HG03159 (cell line): ENCODE results near the gene EID2B.

ENCODE experiments used
- ATAC-seq: cut with Tn5 transposase; IDR thresholded peaks from one replicate; pipeline ENCODE4 v1.9.1; 2021; ENCODE audit warnings: mild to moderate bottlenecking, moderate library complexity; ENCODE audit not compliant: unreplicated experiment

EID2B gene

DNA sequence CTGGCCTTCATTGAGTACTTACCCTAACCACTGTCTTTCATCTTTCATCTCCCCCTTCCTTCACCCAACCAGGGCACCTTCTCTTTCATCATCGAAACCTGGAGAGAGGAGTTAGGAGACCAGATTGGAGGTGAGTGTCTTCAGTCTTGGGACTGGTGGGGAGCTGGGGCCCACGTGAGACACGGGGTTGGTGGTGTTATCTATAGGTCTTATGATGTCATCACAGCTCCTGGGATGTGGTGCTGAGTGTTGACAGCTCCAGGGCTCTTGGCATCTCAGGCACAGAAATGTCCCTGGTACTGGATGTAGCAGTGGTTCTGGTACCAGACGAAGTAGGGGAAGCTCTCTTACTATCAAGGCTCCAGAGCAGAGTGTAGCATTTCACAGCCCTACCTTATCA is 32.1 kb downstream of the EID2B start:
- no peak for ATAC-seq

DNA sequence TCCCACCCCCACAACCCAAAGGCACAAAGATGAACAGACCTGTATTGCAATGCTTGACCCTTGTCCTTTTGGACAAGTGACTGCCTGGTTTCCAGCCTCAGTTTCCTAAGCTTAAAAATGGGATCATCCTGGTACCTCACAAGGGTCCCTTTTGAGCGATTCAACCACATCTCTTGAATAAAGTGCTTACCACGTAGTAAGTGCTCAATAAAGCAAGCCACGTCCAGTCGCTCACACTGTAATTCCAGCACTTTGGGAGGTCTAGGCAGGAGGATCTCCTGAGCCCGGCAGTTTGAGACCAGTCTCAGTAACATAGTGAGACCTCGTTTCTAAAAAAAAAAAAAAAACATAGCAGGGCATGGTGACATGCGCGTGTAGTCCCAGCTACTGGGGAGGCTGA is 32.7 kb downstream of the EID2B start:
- ATAC-seq, result no peak

DNA sequence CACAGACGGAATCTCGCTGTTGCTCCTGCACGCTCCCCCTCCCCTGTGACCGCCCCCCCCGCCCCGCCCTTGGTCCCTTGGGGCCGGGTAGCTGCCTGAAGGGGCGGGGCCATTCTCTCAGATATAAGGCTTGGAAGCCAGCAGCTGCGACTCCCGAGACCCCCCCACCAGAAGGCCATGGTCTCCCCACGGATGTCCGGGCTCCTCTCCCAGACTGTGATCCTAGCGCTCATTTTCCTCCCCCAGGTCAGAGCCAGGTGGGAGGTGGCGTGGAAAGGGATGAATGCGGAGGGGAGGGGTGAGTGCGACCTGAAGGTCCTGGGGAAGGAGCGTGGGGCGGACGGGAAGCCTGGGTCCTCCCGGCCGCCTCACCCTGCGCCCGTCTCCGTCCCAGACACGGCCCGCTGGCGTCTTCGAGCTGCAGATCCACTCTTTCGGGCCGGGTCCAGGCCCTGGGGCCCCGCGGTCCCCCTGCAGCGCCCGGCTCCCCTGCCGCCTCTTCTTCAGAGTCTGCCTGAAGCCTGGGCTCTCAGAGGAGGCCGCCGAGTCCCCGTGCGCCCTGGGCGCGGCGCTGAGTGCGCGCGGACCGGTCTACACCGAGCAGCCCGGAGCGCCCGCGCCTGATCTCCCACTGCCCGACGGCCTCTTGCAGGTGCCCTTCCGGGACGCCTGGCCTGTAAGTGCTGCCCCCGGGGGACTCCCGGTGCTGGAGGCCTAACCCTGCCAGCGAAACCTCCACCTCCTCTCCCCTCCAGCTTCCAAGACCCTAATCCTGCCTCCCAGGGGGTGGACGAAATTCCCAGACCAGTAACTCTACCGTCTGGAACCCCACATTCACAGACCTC is 33.6 kb downstream of the EID2B start, which contains the start of gene DLL3:
TSS of gene DLL3 (plus strand) at position 150 of the 845 bp plus-strand sequence. CDS start at position 178, 28 bp downstream.
- no peak for ATAC-seq

DNA sequence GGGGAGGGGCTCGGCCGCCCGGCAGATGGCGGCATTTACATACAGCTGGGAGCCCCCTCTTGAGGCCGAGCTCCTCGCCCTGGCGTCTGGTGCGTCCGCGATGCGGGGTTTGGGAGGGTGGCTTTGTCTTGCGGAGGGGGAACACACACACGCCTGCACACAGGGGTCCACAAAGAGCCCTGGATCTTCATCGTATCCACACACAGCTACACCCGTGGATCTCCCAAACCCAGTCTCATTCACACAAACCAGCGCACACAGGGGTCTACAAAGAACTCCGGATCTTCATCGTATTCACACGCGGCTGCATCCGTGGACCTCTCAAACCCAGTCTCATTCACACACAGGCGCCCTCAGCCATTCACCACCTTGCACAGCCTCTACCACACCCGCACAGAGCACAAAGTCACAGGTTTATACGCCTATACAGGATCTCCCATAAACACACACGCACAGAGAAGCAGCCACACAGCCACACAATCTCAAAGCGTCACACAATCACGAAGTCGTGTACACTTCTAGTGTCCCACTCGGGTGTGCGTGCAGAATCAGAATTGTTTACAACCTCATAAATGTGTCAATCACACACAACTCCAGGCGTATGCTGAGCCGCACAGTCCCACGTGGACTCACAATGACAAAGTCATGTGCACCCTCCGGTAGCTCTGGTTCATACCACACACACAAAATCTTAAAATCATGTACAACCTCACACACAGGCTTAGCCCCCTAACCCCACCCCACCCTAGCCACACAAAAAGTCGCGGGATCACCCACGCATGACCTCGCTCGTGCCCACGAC is 34.5 kb downstream of the EID2B start:
- ATAC-seq, result no peak

DNA sequence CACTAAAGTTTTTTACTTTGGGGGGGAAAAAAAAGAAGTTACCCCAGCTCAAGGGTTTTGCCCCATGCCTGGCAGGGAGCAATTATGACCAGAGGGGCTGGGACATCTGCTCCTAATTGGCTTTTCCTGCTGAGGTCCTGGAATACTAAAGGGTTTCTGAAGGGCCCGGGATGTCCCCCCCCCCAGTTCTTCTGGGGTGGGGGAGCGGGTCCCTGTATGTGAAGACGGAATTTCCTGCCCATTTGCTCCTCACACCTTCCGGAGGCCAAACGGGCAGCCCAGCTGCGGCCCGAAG is 35.0 kb downstream of the EID2B start:
- ATAC-seq, result no peak

DNA sequence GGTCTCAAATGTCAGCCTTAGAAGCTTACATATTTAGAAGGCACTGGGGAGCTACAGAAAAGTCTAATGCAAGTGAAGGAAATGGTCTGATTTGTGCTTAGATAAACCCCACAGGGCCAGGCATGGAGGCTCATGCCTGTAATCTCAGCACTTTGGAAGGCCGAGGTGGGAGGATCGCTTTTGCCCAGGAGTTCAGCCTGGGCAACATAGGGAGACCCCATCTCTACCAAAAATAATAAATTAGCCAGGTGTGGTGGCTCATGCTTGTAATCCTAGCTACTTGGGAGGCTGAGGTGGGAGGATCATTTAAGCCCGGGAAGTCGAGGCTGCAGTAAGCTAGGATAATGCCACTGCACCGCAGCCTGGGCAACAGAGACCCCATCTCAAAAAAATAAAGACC is 36.6 kb downstream of the EID2B start:
- no peak for ATAC-seq

DNA sequence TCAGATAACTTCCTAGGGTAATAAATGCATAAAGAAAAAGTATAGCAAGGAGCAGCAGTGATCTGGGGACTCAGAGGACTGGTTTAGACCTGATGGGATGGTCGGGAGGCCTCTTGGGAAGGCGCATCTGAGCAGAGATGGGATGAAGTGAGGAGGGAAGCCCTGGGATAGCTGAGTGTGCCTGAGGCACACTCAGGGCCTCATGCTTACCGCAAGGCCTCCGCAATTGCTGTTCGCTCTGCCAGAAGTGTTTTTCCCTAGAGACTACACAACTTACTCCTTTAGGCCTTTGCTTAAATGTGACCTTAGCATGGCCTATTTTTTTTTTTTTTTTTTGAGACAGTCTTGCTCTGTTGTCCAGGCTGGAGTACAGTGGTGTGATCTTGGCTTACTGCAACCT is 38.0 kb downstream of the EID2B start:
- ATAC-seq, result no peak

DNA sequence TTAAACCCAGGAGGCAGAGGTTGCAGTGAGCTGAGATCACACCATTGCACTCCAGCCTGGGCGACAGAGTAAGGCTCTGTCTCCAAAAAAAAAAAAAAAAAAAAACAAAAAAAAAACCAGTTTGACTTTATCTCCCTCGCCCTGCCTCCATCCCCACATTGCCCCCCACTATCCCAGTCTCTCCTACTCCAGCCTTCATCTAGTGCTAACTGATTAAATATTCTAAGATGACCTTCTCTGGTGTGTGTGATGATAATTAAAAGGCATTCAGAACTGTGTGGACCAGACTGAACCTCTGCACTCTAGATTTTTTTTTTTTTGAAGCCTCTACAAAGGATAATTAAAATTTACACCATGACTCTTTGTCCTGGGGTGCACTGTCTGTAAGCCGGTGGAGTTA is 39.9 kb downstream of the EID2B start:
- ATAC-seq, result no peak

DNA sequence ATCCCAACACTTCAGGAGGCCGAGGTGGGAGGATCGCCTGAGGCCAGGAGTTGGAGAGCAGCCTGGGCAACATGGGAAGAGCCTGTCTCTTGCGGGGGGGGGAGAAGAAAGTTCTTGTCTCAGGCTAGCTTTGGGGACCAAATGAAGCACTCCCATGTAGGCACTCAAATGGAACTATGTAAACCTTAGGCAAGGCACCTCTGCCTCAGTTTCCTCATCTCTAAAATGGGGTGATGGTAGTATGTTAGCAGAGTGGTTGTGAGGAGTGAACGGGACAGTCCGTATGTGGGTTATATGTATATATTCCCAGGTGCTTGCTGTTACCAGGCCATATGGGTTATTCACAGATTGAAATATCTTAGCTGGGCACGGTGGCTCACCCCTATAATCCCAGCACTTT is 40.4 kb downstream of the EID2B start:
- ATAC-seq, result no peak

DNA sequence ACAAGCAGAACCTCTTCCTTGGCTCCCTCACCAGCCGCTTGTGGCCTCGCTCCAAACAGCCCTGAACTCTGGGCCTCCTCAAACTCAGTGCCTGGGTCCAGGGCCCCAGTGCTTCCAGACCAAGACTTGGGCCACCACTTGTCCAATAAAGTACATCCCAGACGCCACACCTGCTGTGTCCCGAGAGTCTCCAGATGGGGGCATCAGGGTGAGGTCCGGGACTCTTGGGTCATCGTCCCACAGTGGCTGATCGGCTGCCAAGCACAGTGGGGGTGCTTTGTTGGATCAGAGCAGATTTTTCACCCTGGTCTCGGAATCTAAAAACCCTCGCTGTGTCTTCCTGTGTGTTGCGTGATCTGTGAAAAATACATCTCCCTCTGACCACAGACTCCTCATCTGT is 42.9 kb downstream of the EID2B start:
- ATAC-seq, result no peak

DNA sequence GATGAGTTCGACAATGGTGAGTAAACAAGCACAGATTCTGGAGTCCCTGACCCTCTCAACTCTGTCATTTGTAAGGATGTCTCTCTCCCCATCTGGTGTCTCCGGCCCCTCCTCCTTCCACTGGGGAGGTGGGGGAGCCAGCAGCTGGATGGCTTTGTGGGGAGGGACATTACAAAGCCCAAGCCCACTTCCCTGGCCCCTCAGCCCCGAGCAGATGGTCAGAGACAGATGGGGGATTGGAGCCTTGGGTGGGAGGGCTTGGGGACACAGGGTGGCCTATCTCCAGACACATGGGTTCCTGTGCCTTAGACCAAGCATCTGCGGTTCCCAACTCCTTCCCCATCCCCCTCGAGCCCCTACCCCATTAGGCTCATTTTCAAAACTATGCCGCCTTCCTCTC is 49.5 kb downstream of the EID2B start:
- no peak for ATAC-seq

DNA sequence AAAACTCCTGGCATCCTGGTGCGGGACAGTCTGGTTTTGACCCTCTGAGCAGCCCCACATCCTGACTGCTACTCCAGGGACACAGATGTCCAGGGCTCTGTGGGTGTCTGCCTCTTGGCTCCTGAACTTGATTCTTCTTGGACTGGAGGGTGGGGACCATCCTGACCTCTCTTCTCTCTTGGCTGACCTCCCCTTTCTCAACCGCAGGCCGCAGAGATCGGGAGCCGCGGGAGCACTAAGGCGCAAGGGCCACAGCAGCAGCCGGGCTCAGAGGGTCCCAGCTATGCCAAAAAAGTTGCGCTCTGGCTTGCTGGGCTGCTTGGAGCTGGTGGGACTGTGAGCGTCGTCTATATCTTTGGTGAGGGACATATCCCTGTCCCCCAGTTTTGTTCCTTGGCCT is 51.0 kb downstream of the EID2B start:
- no peak for ATAC-seq

DNA sequence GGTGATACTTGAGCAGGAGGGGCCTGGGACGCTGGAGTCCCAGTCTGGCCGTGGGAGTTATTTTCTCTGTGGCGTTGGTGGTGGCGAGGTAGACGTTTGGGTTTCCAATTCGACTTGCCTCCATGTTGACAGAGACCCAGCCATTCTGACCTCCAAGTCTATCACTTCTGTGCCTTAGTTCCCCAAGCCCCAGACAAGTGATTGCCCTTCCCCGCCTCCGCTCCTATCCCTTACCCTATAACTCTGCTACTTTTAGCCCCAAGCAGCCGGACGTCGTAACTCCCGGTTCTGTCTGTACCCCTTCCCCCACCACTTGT is 51.5 kb downstream of the EID2B start:
- no peak for ATAC-seq
